Stomach smooth muscle (tissue), 2 donors: ENCODE results near the gene CITED4.

Source experiments
- H3K27ac ChIP-seq: one replicate; pipeline ENCODE4 v1.7.0; 2013; ENCODE audit warnings: mild to moderate bottlenecking, low read length, inconsistent platforms
- H3K27me3 ChIP-seq, 2 donors: one replicate each; pipeline ENCODE4 v1.7.0; 2013; ENCODE audit warnings: low read length in 2 of 2; ENCODE audit not compliant: insufficient read depth in 2 of 2, control insufficient read depth in 1 of 2
- H3K36me3 ChIP-seq, 2 donors: one replicate each; pipeline ENCODE4 v1.7.0; 2013; ENCODE audit warnings: low read length in 2 of 2; ENCODE audit not compliant: control insufficient read depth in 2 of 2, insufficient read depth in 2 of 2
- H3K4me1 ChIP-seq: one replicate; pipeline ENCODE4 v1.7.0; 2013; ENCODE audit warnings: low read length; ENCODE audit not compliant: control insufficient read depth, insufficient read depth
- H3K4me3 ChIP-seq, 2 donors: one replicate each; pipeline ENCODE4 v1.7.0; 2013; ENCODE audit warnings: low read length in 2 of 2
- H3K9ac ChIP-seq, 2 donors: one replicate each; pipeline ENCODE4 v1.7.0; 2013; ENCODE audit warnings: low read length in 2 of 2, mild to moderate bottlenecking in 1 of 2
- H3K9me3 ChIP-seq, 2 donors: one replicate each; pipeline ENCODE4 v1.7.0; 2013; ENCODE audit warnings: low read length in 2 of 2; ENCODE audit not compliant: control insufficient read depth in 2 of 2
- donor health status: healthy.
- donor health status: Pancreatic carcinoma.

The CITED4 gene

DNA sequence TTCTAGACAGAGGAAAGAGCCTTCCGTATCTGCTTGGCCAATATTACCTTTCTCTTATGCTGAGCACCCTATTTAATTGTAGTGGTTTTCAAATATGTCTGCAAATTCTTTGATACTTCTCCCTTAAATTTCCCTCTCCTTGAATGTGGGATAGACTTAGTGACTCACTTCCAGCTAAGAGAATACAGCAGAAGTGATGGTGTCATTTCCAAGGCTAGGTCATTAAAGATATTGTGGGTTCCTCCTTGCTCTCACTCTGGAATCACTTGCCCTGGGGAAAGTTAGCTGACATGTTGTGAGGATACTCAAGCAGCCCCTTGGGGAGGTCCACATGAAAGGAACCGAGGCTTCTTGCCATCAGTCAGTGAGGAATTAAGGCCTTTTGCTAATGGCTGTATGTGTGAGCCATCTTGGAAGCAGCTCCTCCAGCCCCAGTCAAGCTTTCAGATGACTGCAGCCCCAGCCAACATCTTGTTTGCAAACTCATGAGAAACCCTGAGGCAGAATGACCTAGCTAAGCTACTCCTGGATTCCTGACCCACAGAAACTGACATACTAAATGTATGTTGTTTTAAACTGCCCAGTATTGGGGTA lies 8.1 kb upstream of the CITED4 start:
- Histone ChIP-seq H3K9me3 (peaks cover 3 to 4% of the 10 kb centered on the region in 2 donors), H3K27me3 (peaks cover 3 to 8% of the 10 kb centered on the region in 2 donors), H3K9ac (no peak overlapping the region), H3K36me3 (no peaks in the 10 kb centered on the region), H3K27ac (no peak overlapping the region), H3K4me3 (no peak overlapping the region), H3K4me1 (peaks cover 9% of the 10 kb centered on the region)

DNA sequence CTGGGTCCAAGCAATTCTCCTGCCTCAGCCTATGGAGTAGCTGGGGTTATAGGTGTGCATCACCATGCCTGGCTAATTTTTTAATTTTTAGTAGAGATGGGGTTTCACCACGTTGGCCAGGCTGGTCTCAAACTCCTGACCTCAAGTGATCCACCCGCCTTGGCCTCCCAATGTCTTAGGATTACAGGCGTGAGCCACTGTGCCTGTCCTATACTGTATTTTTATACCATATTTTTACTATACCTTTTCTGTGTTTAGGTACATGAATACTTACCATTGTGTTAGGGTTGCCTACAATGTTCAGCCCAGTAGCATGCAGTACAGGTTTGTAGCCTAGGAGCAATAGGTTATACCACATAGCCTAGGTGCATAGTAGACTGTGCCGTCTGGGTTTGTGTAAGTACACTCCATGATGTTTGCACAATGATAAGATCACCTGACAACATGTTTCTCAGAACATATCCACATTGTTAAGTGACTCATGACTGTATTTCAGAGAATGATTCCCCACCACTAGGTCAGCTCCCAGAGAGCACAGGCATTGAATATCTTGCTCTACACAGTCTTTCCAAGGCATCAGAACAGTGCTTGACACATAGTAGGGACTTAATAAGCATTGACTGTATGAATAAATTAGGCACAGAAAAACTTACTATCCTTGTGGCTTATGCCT lies 6.0 kb upstream of the CITED4 start:
- H3K4me3 ChIP-seq = no peak overlapping the region
- peaks cover 0 to 2% of the 10 kb centered on the region in 2 donors for H3K27me3 ChIP-seq
- no peaks in the 10 kb centered on the region for H3K36me3 ChIP-seq
- H3K27ac ChIP-seq = no peak overlapping the region
- peaks cover 9% of the 10 kb centered on the region for H3K4me1 ChIP-seq
- H3K9ac ChIP-seq = no peak overlapping the region
- H3K9me3 ChIP-seq = peaks cover 3 to 4% of the 10 kb centered on the region in 2 donors

DNA sequence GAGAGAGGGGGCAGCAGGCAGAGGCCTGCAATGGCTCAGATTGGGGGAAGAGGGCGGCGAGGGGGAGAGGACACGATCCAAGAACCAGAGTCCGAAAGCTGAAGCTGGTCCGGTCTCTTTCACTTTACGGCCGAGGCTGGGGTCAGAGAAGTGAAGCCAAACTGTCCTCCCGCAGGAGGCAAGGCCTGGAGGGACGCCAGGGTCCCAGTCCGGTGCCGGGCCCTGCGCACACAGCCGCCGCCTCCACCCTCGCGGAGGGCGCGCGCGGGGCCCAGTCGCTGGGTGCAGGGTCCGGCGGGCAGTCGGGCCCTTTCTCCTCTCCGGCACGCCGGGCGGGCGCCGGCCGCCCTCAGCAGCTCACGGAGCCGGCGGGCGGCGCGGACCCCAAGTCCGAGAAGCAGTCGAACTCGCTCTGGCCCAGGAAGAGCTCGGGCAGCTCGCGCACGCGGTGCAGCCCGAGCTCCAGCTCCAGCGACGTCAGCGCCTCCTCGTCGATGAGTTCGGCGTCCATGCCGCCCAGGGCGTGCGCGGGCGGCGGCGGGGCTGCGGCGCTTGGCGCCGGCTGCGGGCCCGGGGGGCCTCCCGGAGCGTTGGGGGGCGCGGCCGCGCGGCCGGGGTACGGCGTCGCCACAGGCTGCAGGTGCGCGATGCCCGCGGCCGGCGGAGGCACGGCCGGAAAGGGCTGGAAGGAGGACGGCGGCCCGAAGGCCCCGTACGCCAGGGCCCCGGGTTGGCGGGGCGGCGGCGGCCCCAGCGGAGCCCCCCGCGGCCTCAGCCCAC lies 749 bp downstream of the CITED4 start:
- H3K27ac ChIP-seq = no peak overlapping the region
- H3K27me3 ChIP-seq = no peaks in the 10 kb centered on the region
- no peaks in the 10 kb centered on the region for H3K36me3 ChIP-seq
- H3K9ac ChIP-seq = peak overlapping the region; percentile 55 to 62
- peaks cover 25% of the 10 kb centered on the region for H3K4me1 ChIP-seq
- peak overlapping the region; percentile 65 to 76 for H3K4me3 ChIP-seq
- no peaks in the 10 kb centered on the region for H3K9me3 ChIP-seq

DNA sequence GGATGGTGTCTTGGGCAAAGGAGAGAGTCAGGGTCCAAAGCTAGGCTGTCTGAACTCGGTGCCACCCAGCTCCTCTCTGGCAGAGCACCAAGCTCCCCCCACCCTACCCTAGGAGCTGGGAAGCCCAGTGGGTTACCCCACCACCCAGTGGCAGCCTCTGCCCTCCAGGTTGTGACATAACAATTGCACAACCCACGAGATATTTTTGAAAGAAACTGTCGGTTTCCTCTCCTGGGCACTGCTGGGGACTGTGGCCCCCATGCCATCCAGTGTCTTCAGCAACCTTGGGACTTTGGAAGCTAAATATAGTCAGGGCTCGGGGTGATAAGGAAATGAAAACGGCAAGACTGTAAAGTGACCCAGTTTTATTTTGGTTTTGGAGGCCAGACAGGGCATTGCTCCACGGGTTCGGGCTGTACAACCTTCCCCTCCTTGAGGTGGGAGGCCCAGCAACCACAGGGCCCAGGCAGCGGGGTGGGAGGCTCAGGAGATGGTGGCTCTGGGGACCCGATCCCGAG lies 1.4 kb downstream of the CITED4 start:
- H3K9ac ChIP-seq = peak overlapping the region; percentile 51 to 62
- no peaks in the 10 kb centered on the region for H3K36me3 ChIP-seq
- H3K27ac ChIP-seq = no peak overlapping the region
- H3K9me3 ChIP-seq = no peaks in the 10 kb centered on the region
- H3K27me3 ChIP-seq = no peaks in the 10 kb centered on the region
- H3K4me3 ChIP-seq = peak overlapping the region; percentile 62 to 76
- peaks cover 19% of the 10 kb centered on the region for H3K4me1 ChIP-seq

DNA sequence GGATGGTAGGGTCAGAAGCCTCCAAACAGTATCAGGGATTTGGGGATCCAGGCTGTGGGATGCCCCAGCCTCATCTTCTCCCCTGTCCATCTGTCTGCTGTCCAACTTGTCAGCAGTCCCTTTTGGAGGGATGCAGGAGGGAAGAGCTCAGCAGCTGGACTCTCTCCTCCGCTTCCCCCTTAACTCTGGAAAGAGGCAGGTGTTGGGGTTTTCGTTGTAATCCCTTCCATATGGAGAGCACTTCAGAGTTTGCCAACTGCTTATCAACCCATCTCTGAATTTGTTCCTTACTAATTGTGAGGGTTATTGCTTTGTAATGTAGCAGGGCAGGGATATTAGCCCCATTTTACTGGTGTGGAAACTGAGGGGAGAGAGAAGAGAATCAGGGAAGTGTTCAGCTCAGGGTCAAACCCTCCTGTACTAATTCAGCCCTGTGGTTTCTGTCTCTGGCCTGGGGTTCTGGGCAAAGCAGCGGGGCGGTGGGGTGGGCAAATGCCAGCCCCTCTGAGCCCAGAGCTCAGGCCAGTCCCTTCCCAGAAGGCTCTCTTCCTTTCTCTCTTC lies 3.2 kb downstream of the CITED4 start:
- no peaks in the 10 kb centered on the region for H3K36me3 ChIP-seq
- H3K9ac ChIP-seq = no peak overlapping the region
- no peak overlapping the region for H3K27ac ChIP-seq
- H3K27me3 ChIP-seq = no peaks in the 10 kb centered on the region
- H3K4me1 ChIP-seq = peaks cover 19% of the 10 kb centered on the region
- no peaks in the 10 kb centered on the region for H3K9me3 ChIP-seq
- no peak overlapping the region for H3K4me3 ChIP-seq

DNA sequence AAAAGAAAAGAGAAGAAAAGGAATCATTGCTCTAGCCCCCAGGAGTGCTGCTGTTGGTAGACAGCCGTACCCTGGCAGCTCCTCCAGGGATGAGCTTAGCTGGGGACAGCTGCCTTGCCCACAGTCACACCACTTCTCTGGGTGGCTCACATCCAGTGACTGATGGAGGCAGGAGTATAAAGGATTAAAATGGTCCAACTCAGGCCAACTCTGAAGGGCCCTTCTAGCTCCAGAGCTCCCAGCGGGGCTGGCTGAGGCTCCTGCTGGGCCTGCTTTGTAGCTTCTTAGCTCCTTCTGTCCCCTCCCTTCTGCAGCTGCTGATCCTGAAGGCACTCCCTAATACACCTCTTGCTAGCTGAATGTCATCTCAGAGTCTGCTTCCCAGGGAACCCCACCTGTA lies 4.4 kb downstream of the CITED4 start:
- Histone ChIP-seq H3K27me3 (no peaks in the 10 kb centered on the region), H3K27ac (no peak overlapping the region), H3K9me3 (no peaks in the 10 kb centered on the region), H3K9ac (no peak overlapping the region), H3K4me3 (no peak overlapping the region), H3K36me3 (no peaks in the 10 kb centered on the region), H3K4me1 (peaks cover 18% of the 10 kb centered on the region)

DNA sequence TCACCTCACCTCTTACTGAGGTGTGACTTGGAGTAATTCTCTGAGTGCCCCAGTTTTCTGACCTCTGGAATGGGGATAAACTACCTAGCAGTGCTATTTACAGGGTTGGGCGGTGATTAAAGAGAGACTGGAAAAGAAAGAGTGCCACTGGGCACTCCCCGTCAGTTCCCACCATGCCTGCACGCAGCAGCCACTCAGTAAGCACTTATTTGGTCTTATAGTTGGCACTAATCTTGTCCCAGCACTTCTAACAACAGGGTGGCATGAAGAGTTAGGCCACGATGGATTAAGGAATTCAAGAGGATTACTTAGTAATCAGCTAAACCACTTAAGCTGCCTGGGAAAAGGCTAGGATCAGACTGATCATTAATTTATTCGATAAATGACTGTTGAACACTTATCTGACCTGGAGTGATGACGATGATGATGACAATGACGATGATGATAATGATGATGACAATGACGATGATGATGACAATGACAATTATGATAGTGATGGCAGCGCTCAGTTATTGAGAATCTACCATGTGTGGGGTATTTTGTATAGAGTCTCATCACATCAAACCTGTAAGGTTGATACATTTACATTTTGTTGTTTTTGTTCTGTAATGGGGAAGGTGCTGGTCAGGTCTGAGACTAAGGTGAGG lies 5.4 kb downstream of the CITED4 start:
- H3K9me3 ChIP-seq = no peaks in the 10 kb centered on the region
- no peak overlapping the region for H3K27ac ChIP-seq
- H3K27me3 ChIP-seq = no peaks in the 10 kb centered on the region
- no peak overlapping the region for H3K9ac ChIP-seq
- peaks cover 11% of the 10 kb centered on the region for H3K4me1 ChIP-seq
- no peak overlapping the region for H3K4me3 ChIP-seq
- H3K36me3 ChIP-seq = no peaks in the 10 kb centered on the region

DNA sequence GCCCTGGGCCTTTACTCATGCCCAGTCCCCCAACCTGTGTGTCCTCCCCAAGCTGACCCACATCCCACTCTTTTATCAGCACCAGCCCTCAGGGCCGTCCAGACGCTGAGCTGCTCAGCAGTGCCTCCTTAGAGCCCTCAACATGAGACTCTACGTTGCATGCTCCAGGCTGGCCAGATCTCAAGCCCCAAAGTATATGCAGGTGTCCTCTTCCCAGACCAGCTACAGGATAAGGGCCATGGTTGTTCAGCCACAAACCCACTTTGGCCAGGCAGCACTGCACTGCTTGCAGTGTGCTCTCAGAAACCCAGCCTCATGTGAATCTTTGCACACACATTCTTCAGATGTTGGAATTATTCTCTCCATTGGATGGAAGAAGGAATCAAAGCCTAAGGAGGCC lies 6.0 kb downstream of the CITED4 start:
- no peaks in the 10 kb centered on the region for H3K9me3 ChIP-seq
- no peak overlapping the region for H3K9ac ChIP-seq
- H3K27me3 ChIP-seq = no peaks in the 10 kb centered on the region
- H3K4me3 ChIP-seq = no peak overlapping the region
- H3K36me3 ChIP-seq = no peaks in the 10 kb centered on the region
- H3K27ac ChIP-seq = no peak overlapping the region
- peaks cover 7% of the 10 kb centered on the region for H3K4me1 ChIP-seq

DNA sequence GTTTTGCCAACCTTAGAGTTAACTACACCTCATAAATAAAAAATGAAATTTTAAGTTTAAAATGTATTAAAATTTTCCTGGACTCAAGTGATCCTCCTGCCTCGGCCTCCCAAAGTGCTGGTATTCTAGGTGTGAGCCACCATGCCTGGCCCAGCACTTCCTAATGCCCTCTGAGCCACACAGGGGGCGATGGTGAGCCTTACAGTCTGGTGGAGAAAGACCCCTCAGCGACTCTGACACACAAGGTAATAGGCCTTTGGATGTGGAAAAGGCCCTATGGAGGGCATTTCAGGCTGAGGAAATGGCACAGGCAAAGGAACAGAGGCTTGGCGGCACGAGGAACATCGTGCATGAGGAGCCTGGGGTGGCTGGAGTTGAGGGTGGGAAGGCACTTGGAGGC lies 6.7 kb downstream of the CITED4 start:
- no peaks in the 10 kb centered on the region for H3K9me3 ChIP-seq
- no peak overlapping the region for H3K9ac ChIP-seq
- peaks cover under 1% of the 10 kb centered on the region for H3K4me1 ChIP-seq
- H3K27ac ChIP-seq = no peak overlapping the region
- no peaks in the 10 kb centered on the region for H3K36me3 ChIP-seq
- H3K4me3 ChIP-seq = no peak overlapping the region
- no peaks in the 10 kb centered on the region for H3K27me3 ChIP-seq

DNA sequence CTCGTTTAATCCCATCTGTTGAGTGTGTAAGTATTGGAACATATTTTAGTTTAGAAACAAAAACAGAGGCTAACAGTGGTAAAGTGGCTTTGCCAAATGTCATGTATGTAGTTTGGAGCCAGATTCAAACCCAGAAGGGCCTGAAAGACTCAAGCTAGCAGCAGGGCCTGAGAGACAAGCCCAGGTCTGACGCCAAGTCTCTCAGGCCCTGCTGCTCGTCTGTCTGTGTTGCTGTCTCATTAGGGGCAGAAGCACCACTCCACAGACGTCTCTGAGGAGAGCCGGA lies 8.3 kb downstream of the CITED4 start:
- H3K4me3 ChIP-seq = no peak overlapping the region
- H3K36me3 ChIP-seq = no peaks in the 10 kb centered on the region
- no peak overlapping the region for H3K9ac ChIP-seq
- H3K27ac ChIP-seq = no peak overlapping the region
- peaks cover 2% of the 10 kb centered on the region for H3K4me1 ChIP-seq
- no peaks in the 10 kb centered on the region for H3K27me3 ChIP-seq
- no peaks in the 10 kb centered on the region for H3K9me3 ChIP-seq
